H4 (cell line): Measurements from ENCODE around the gene PRKAR2A. TPM values are rescaled to one million over a fixed set of nuclear protein-coding genes. Genes with fewer than 3 reads are reported as not detected.
A peak's percentile ranks its signal among the peaks of the same experiment; 100 is the strongest.
"Not testable (repeated sequence)": the region's sequence is repeated elsewhere in the genome, so short reads cannot be mapped to it uniquely, and the experiment has no call there.

Source experiments
- DNase-seq: peaks from one replicate; pipeline ENCODE4 v3.0.0-alpha.2; 2015; ENCODE audit warnings: low spot score
- total RNA-seq: library from RNA; depleted of rRNA; stranded (reverse); fragments of >200 nt; shearing (Covaris generic); gene quantifications from 2 replicates; pipeline ENCODE4 v1.2.3, GENCODE V29; 2014

The PRKAR2A gene
- total RNA-seq, 1 experiment from 2014 or later, result 10.2 TPM

- not testable (repeated sequence) for DNase-seq
These were observed 69.1 kb downstream of the PRKAR2A start for GRCh38 chr3:48778565-48778964.

DNA sequence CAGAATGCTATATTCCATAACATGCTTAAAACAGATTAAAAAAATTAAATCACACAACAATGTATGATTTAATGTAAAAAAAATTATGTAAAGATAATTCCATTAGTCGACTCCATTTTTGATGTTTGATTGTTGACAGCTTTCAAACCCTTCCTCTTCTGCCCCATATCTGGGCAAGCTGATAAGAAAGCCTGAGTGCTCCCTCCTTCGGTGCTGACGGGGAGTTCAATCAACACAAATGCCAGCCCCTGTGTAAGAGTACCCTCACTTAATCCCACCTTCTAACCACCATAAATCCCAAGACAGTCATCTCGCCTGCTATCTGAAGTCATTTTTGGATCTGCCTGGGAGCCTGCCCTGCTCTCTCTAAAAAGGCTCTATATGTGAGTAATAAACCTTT, 70.8 kb downstream of the PRKAR2A start:
- no peak for DNase-seq

GRCh38 chr3:48770192-48770502, 77.5 kb downstream of the PRKAR2A start:
- DNase-seq, result no peak

DNA sequence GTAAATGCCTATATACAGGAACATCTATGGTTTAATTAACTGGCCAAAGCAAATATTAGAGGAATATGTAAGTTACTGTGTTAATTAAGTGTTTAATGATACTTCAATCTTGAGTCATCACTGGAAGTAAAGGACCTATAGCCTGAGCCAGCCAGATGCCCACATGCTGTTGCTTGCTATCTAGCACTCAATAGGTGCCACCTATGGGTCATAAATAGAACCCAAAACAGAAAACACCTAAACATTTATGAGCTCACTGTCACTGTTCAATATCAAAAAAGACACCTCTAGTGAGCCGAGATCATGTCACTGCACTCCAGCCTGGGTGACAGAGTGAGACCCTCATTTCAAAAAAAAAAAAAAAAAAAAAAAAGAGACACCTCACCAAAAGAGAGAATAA, 82.3 kb downstream of the PRKAR2A start:
- no peak for DNase-seq

DNA sequence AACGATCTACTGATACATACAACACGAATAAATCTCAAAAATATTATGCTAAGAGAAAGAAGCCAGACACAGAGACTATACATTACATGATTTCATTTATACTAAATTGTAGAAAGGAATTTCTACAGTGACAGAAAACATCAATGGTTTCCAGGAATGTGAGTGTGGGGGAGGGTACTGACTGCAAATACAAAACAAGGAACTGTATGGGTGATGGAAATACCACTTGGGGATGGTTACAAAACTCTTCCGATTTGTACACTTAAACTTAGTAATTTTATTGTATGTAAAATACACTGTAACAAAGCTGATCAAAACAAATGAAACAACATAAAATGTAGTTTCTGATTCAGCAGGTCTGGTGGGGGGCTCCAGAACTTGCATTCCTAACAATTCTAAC, 84.9 kb downstream of the PRKAR2A start:
- DNase-seq, result no peak

GRCh38 chr3:48759991-48760540, 87.6 kb downstream of the PRKAR2A start:
- DNase-seq, result not testable (repeated sequence)

GRCh38 chr3:48759531-48759930, 88.1 kb downstream of the PRKAR2A start:
- not testable (repeated sequence) for DNase-seq

DNA sequence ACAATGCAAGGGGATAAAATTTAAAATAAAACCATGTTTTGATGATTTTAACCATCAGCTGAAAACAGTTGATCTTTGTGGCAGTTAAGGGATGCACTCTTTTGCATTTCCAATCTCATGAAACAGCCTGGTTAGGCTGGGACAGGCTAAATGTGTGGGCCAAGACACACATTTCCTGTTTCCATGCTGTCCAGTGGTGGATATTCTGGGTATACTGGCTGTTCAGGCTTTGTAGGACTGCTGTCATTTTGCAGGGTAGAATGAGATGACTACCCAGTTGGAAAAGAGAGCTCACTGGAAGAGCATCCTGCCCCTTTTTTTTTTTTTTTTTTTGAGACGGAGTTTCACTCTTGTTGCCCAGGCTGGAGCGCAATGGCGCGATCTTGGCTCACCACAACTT, 88.6 kb downstream of the PRKAR2A start:
- DNase-seq, result no peak

GRCh38 chr3:48756640-48757039, 91.0 kb downstream of the PRKAR2A start:
- DNase-seq, result no peak

GRCh38 chr3:48750856-48751255, 96.8 kb downstream of the PRKAR2A start:
- no peak for DNase-seq

DNA sequence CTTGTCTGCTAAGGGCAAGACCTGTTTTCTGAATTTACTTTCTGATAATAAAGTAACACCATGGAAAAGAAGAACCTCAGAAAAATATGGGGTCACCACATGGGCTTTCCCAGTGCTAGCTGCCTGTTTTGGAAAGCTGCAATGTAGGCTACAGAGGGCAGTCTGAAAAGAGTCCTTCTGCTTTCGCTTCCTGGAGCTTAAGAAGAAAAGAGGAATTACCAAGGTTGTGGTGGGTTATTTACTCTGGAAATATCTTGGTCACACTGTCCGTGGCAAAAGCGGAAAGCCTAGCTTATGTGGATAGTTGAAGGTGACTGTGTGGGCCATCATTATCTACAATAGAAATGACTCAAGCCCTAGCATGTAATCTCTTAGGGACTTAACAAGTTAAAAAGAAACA, 98.9 kb downstream of the PRKAR2A start:
- DNase-seq, result no peak

GRCh38 chr3:48747706-48748105, 100.0 kb downstream of the PRKAR2A start:
- DNase-seq, result no peak

DNA sequence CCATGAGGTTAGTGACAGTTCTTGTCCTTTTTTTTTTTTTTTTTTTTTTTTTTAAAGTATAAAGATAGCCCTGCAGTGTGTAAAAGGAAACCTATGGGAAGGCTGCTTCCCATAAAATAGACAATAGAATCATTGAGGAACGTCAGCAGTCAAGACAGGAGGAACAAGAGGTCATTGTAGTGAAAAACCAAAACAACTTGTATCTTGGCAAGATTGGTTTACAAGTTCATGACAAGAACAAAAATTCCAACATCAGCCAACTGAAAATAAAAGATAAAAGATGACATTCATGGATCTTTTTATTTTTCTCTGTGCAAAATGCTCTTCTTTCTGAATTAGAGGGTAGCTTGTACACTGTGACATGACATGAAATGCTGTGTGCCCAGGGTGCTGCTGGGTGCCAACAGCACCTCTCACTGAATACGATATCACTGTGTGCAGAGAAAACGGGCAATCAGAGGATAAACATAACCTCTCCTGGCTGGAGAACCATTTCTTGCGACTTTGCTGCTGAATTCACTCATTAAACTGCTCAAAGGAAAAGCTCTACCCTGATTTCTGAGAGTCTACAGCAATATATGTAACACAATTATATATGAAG, 100.6 kb downstream of the PRKAR2A start:
- no peak for DNase-seq

DNA sequence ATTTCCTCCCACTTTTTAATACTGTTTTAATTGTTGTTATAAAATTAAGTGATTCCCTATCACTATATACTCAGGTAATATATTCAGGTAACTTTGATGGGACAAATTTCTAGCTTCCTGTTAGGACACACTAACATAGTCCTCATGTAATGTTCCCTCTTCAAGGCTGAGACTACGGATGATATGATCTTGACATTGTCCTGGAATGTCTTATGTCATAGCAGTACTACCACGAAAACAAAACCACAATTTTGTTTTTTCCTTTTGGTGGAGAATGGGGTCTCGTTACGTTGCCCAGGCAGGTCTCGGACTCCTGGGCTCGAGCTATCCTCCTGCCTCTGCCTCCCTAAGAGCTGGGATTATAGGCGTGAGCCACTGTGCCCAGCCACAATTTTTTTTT, 103.9 kb downstream of the PRKAR2A start:
- DNase-seq, result no peak

- DNase-seq, result not testable (repeated sequence)
These were observed 106.4 kb downstream of the PRKAR2A start for GRCh38 chr3:48741226-48741625.

DNA sequence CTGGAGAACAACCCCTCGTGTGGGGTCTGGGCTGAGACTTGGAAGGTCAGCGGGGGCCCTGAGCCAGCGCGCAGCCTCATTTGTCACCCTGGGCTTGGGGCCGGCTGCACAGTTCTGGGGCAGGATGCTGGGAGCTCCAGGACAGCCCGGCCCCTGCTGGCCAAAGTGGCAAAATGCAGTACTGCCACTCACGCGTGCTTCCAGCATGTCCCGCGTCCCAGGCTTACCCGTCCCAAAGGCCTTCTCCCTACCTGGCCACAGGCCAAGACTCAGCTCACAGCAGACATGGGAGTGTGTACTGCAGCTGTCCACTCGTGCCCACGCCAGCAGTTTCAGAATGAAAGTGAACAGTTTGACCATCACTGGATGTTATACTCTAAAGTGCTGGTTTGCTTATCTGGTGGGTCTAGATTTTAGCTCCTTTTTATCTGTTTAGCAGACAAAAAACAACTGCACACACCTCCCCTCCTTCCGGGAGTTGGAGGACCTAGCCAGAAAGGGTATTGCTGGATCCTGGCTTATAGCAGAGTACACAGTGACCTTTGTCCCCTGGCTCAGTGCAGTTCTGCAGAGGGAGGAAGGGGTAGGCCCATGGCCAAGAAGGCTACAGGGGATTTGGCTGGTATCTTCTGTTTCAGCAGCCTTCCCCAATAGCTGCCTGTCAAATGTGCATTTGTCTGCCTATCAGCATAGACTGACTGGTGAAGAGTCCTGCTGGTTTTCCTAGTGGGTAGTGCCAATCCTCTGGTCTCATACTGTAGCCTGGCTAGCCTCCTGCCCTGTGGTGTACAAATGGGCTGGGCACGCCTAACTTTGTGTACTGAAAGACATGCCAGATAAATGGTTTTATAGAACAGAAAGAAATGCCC, 107.5 kb downstream of the PRKAR2A start:
- peak; percentile 59 for DNase-seq

DNA sequence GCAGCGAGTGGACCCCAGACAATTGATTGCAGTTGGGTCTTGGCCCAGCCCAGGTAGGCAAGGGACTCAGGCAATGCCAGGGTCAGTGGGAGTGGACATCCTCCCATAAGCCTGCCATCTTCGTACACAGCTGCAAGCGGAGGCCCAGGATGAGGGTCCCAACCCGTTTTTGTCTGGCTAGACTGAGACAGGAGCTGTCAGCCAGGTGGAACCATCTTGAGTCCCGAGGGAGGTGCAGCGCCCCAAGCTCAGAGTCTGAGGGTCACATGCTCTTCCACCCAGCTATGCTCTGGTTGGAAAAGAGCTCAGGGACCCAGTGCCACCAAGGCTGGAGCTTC, 108.1 kb downstream of the PRKAR2A start:
- no peak for DNase-seq

DNA sequence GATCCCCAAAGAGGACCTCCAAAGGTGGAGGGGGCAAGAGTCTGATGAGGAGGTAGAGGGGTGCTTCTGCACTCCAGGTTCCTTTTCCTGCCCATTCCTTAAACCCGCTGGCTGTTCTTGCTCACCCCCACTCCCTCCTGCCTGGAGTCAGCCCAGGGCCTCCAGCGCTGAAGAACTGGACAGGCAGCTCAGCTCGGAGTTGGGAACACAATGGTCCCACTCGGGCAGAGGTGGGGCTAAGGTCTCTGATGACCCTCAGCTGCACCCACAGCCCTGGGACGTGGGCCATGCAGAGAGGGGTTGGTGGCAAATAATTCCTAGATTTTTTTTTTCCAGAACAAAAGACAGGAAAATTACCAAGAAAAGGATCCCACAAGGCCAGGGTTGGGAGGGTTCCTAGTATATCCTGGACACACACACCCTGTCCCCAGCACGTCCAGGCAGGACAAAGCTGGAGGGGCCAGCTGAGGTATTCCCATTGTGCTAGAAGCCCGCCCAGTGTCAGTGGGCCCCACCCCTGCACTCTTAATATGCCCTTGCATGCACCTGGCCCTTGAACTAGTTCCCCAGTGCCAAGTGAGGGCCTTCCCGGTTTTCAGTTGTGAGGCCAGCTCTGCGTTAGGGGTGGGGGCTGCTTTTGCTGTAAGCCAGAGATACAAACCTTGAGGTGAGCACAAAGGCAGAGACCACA, 108.6 kb downstream of the PRKAR2A start:
- no peak for DNase-seq

DNA sequence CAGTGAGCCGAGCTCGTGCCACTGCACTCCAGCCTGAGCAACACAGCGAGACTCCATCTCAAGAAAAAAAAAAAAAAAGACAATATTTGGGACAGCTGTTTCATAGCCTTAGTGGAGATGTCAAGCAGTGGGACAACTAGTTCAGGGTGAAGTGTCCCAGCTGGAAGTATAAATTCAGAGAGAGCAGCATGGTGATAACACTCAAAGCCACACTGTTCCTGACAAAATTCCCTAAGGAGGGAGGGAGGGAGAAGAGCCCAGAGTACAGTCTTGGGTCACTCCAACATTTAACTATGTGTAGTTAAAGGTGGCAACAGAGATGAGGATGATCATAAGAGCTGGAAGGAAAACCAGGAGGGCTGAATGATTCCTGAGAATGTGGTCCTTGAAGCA, 109.5 kb downstream of the PRKAR2A start:
- DNase-seq, result no peak

DNA sequence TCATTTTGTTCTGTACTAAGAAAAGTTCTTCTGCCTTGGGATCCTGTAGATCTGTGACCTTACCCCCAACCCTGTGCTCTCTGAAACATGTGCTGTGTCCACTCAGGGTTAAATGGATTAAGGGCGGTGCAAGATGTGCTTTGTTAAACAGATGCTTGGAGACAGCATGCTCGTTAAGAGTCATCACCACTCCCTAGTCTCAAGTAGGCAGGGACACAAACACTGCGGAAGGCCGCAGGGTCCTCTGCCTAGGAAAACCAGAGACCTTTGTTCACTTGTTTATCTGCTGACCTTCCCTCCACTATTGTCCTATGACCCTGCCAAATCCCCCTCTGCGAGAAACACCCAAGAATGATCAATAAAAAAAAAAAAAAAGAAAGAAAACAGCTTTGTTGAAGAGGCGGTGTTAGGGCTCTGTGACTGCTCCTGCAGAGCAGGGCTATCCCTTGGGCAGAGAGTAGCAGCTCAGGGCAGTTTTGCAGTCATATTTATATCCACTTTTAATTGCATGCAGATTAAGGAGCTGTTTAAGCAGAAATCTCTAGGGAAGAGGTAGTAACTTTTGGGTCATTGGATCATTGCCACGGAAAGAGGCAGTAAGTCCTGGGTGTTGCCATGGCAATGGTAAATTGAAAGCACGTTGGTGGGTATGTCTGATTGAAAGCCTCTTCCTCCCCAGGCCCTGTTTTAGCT, 112.5 kb downstream of the PRKAR2A start:
- not testable (repeated sequence) for DNase-seq

DNA sequence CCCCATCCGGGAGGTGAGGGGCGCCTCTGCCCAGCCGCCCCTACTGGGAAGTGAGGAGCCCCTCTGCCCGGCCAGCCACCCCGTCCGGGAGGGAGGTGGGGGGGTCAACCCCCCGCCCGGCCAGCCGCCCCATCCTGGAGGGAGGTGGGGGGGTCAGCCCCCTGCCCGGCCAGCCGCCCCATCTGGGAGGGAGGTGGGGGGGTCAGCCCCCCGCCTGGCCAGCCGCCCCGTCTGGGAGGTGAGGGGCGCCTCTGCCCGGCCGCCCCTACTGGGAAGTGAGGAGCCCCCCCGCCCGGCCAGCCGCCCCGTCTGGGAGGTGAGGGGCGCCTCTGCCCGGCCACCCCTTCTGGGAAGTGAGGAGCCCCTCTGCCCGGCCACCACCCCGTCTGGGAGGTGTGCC, 113.1 kb downstream of the PRKAR2A start:
- DNase-seq, result not testable (repeated sequence)
